Activated T-cell treated with anti-CD3 and anti-CD28 coated beads, Interleukin-2, amount 50 U/mL, for 1 hour (primary cell): ENCODE data around the gene MAPKAP1.
"Not testable (repeated sequence)": the region's sequence is repeated elsewhere in the genome, so short reads cannot be mapped to it uniquely, and the experiment has no call there.

Source experiments
- DNase-seq: peaks from one replicate; pipeline ENCODE4 v3.0.0-alpha.2; 2020

The MAPKAP1 gene

GRCh38 chr9:125404733-125405132 lies 302.3 kb downstream of the MAPKAP1 start:
- no peak for DNase-seq

DNA sequence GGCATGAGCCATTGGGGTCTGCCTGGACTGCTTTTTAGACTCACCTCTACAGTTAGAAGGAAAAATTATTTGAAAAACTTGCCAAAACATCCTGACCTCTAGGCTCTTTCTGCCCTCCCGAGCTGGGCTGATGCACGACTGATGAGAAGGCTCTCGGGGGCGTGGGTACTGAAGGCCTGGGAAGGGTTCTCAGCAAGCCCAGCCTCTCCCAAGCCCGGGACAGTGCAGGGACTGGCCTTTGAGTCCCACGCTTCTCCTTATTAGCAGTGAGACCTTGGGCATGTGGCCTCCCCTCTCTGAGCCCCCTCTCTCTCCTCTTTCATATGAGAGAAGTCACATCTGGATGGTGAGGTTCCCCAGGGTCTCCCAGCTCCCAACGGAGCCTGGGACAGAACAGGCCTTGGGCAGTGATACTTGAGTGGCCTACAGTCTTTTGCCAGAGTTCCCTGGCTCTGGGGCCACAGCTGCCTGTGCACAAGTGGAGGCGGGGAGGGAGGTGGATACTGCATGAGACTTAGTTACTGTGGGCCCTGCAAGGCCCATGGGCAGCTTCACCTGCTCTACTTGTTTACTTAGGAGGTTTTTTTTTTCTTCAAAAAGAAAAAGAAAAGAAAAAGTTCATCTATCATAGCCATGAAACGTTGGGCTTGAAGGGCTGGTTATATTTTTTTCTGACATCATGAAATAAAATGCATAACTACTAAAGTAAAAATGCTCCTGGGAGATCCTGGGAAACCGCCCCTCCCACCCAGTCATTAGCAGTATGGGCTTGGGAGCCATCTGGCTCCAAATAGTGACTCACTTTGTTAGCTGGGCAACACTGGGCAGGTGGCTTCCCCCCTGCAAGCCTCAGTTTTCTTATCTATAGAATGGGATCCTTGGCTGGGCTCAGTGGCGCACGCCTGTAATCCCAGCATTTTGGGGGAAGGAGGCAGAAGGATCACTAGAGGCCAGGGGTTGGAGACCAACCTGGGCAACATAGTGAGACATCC lies 306.0 kb downstream of the MAPKAP1 start:
- DNase-seq = no peak

DNA sequence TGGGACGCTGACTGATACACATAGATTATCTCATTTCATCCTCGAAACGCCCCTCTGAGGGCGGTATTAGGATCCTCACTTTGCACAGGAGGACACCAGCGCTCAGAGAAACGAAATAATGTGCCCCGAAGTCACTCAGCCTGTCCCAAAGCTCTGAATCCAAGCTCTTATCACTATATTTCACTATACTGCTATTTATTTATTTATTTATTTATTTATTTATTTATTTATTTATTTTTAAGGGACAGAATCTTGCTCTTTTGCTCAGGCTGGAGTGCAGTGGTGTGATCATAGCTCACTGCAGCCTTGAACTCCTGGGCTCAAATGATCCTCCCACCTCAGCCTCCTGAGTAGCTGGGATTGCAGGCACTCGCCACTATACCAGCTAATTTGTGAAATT lies 306.8 kb downstream of the MAPKAP1 start:
- not testable (repeated sequence) for DNase-seq

DNA sequence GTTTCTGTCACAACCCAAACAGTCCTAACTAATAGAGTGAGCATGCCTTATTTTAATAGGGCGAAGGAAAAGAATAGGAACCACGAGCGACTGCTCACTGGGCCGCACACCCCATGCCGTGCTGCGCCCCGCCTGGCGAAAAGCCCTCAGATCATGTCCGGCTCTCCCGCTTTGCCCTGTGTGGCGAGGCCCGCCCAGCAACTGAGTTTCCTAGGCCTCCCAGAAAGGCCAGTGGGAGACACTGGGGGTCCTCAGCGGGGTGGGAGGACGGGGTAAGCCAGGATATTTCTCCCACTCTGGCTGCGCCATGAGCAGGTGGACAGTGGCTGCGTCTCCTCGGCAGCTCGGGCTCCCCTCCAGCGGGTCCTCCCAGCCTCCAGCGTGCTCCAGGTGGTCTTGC lies 307.3 kb downstream of the MAPKAP1 start:
- no peak for DNase-seq

- DNase-seq = no peak
Observed at GRCh38 chr9:125399165-125399564, 307.8 kb downstream of the MAPKAP1 start.

- no peak for DNase-seq
Observed at GRCh38 chr9:125398243-125398642, 308.8 kb downstream of the MAPKAP1 start.

GRCh38 chr9:125397736-125398135 lies 309.3 kb downstream of the MAPKAP1 start:
- DNase-seq = no peak

DNA sequence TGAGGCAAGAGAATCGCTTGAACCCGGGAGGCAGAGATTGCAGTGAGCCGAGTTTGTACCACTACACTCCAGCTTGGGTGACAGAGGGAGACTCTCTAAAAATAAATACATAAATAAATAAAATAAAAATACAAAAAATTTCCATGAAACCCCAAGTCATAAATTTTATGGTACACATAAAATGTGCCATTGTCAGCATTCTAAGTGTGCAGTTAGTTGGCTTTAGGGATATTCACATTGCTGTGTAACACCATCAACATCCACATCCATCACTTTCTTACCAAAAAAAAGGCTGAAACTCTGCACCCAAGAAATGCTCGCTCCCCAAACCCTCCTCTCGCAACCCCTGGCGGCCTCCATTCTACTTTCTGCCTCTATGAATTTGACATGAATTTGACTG lies 310.2 kb downstream of the MAPKAP1 start:
- no peak for DNase-seq

DNA sequence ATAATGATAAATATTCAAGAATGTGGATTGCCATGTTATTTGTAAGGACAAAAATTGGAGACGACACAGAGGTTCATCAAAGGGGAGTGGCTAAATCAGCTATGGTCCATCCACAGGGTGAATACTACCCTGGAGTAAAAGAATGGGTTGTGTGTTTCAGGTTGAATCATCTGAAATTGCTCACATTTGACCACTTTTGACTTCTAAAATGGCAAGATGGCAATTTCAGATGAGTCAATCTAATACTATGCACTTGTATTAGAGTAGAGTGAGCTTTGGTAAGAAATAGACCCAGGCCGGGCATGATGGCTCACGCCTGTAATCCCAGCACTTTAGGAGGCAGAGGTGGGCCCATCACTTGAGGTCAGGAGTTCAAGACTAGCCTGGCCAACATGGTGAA lies 313.6 kb downstream of the MAPKAP1 start:
- DNase-seq = no peak

DNA sequence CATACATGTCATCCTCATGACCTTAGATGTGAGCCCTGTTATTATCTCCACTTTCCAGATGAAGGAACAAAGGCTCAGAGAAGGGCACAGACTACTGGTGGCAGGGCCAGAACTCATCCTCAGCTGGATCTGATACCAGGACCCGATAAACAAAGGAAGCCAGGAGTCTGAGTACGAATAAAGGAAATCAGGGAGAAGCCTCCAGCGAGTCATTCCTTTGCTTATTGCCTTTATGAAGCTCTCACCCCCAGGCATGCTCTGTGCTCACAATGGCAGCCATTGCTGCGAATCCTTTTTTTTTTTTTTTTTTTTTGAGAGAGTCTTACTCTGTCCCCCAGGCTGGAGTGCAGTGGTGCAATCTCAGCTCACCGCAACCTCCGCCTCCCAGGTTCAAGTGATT lies 315.3 kb downstream of the MAPKAP1 start:
- no peak for DNase-seq

GRCh38 chr9:125388978-125389377 lies 318.0 kb downstream of the MAPKAP1 start:
- no peak for DNase-seq

GRCh38 chr9:125387861-125388524 lies 319.0 kb downstream of the MAPKAP1 start:
- DNase-seq = no peak
